ENCODE results near the gene EFCAB6.

GRCh38 chr22:43782448-43782847, 29.7 kb downstream of the EFCAB6 start:
- no peak for TF ChIP-seq CTCF (conservative IDR thresholded peaks at IDR 0.05; ENCODE audit: low read length)
- no peak for TF ChIP-seq EZH2phosphoT487 (IDR thresholded peaks at IDR 0.05; ENCODE audit: borderline replicate concordance, low read depth, low read length)
